GM12892 (cell line): ENCODE measurements around the gene ZNF480.

Experiments
- POLR2A ChIP-seq: IDR thresholded peaks from 2 replicates; pipeline ENCODE4 v1.6.1; 2011; ENCODE audit warnings: low read depth, low read length, control low read depth
- POLR2AphosphoS5 ChIP-seq: IDR thresholded peaks from 2 replicates; pipeline ENCODE4 v1.6.1; 2011; ENCODE audit warnings: low read depth, low read length, control low read depth
- TAF1 ChIP-seq: IDR thresholded peaks from 2 replicates; pipeline ENCODE4 v1.6.1; 2011; ENCODE audit warnings: low read depth, mild to moderate bottlenecking, control low read depth, low read length, borderline replicate concordance

DNA sequence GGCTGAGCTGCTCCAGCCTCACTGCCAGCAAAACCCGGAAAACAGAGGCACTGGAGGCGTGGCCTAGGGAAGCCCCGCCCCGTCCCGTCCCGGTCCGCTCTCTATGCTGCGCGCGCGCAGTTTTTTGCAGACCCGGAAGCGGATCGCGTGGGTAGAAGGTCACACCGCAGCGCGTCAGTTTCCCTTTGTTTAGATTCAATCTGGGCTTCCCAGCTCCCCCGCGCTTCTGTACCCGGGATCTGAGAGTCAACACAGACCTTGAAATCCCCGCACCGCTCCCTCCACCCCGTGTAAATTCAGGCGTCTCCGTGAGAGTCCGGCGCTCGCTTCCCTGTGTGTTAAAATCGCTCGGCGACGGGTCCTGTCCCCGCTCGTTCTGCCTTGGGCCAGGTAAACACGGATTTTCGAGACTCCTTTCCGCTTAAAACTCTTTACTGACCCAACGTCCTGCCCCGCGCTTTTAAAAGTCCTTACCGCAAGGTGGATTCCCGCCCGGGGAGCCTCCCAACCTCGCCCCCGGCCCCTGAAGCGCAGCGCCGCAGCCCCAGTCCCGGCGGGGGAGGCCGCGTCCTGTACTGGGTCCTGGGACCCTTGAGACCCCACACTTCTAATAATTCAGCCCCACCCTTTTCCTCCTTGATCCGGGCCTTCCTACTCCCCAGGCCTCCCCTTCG lies 39.3 kb downstream of the ZNF480 start, which contains the start of gene ZNF610:
- peak; percentile 58; the same call in 1 of the 2 replicates for TF ChIP-seq POLR2A
- TF ChIP-seq POLR2AphosphoS5, result peak; percentile 65
- TF ChIP-seq TAF1, result no peak
